ENCODE data around the gene SLC66A1.

The SLC66A1 gene

GRCh38 chr1:19342062-19342750, 30.1 kb downstream of the SLC66A1 start:
- DNase-seq (ENCODE audit: low read depth in 1 of 2, low spot score in 1 of 2), result no peak

DNA sequence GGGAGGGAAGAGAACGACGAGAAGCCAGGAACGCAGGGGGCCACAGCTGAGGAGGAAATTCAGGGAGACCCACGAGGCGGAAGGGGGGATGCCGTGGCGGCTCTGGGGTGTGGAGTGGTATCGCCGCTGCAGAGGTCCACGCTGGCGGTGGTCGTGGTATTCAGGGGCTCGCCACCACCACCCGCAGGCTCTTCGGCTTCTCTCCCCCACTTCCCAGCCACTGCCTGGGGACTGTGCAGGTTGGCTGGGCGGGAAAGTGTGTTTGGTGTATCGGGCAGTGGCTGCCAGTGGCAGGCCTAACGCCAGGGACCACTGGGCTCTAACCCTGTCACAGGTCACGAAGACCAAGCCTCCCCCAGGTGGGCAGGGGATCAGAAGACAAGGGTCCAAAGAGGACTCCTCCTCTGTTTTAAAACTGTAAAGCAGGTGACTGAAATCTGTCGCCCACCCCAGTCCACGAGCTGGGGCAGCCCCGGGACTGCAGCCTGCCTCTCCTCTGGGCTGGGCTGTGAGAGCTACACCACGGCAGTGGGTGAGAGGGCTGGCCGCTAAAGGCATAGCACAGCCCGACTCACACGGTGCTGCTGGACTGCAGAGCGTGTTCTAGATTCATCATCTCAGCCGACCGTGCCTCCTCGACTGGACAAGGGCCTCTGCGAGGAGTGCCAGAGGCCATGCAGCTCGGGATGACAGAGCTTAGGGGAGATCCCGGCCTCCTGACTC, 30.9 kb downstream of the SLC66A1 start:
- DNase-seq (ENCODE audit: low read depth in 1 of 2, low spot score in 1 of 2), result no peak

GRCh38 chr1:19343617-19344350, 31.7 kb downstream of the SLC66A1 start:
- DNase-seq (ENCODE audit: low read depth in 1 of 2, low spot score in 1 of 2), result no peak

DNA sequence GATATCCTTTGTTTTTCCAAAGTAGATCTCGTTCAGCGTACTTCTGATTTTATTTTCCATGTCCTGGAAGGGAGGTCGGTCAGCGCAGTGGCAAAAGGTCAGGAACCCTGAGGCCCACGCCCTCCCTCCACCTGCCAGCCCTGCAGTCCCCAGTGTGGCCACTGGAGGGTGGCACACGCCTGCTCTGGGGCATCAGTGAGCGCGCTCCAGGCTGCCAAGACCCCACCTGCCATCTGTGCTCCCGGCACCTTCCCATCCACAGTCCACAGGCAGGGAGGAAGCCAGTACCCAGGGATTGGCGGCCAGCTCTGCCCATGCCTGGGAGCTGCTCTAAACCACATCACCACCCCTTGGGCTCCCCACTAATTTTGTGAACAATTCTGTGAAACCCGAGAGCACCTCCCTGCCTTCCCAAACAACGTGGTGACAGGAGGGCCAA, 32.3 kb downstream of the SLC66A1 start:
- peak in 1 of 2 donors; percentile 32 for DNase-seq (ENCODE audit: low read depth in 1 of 2, low spot score in 1 of 2)

GRCh38 chr1:19344831-19345230, 32.7 kb downstream of the SLC66A1 start:
- DNase-seq (ENCODE audit: low read depth in 1 of 2, low spot score in 1 of 2), result no peak

GRCh38 chr1:19345391-19345790, 33.3 kb downstream of the SLC66A1 start:
- DNase-seq (ENCODE audit: low read depth in 1 of 2, low spot score in 1 of 2), result no peak

DNA sequence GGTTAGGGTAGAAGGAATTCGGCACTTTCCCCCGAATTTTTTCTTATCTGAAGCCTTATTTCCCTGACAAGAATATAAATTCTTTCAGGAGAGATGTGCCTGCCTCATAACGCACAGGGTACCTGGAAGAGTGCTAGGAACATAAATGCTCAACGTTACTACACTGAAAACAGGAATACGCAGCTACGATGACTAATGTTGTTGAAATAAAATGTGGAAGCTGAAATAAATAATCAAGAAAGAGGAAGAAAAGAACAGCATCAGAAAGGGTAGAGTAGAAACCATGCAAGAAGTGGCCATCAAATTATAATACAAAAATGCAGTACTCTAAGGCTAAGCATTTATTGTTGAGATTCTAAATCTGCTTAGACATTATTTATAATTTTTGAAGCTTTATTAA, 33.9 kb downstream of the SLC66A1 start:
- DNase-seq (ENCODE audit: low read depth in 1 of 2, low spot score in 1 of 2), result no peak

DNA sequence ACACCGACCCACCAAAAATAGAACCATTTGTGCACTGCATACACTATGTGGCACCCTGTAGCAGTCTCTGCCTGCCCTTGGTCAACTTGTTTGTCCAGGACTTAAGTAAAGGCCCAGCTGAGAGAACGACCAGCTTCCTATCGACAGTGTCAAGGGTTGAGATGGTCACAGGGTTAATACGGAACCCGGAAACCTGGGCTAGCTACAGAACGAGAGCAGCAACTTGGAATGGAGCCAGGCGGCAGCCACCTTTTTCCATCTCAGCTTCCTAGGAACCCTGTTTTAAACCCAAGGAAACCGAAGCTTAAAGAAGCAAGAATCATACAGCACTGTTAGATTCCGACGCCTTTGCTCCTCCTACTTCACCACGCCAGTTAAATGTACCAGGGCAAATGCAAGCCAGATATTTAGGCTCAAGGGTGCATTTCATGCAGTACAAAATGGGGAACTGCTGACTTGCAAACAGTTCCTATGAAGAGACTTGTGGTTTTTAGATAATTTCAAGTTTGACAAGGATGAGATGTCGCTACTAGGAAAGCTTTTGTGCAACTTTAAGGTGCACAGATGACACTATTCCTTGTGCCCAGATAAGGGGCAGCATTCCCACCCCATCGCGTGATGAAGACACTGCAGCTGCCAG, 35.5 kb downstream of the SLC66A1 start:
- DNase-seq (ENCODE audit: low read depth in 1 of 2, low spot score in 1 of 2), result no peak

- DNase-seq (ENCODE audit: low read depth in 1 of 2, low spot score in 1 of 2), result no peak
Observed at GRCh38 chr1:19348441-19349198, 36.5 kb downstream of the SLC66A1 start.

GRCh38 chr1:19349999-19350398, 37.9 kb downstream of the SLC66A1 start:
- no peak for DNase-seq (ENCODE audit: low read depth in 1 of 2, low spot score in 1 of 2)

GRCh38 chr1:19350566-19350965, 38.4 kb downstream of the SLC66A1 start:
- no peak for DNase-seq (ENCODE audit: low read depth in 1 of 2, low spot score in 1 of 2)

DNA sequence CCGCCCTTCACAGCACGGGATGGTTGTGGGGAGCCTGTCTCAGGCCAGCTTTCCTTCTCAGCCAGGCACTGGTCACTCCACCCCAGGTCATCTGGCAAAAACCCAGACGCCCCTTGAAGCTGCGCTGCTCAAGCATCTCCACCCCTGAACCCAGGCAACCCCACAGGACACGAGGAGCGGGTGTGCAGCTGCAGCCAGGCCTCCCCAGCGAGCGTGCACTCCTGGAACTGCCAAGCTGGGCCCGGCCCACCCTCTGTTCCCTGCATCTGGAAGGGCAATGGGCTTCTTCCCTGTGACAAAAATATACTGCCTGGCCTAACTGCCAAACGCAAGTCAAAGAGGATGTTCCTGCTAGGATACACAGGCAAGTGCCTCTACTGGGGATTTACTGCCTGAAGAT, 39.7 kb downstream of the SLC66A1 start:
- no peak for DNase-seq (ENCODE audit: low read depth in 1 of 2, low spot score in 1 of 2)

DNA sequence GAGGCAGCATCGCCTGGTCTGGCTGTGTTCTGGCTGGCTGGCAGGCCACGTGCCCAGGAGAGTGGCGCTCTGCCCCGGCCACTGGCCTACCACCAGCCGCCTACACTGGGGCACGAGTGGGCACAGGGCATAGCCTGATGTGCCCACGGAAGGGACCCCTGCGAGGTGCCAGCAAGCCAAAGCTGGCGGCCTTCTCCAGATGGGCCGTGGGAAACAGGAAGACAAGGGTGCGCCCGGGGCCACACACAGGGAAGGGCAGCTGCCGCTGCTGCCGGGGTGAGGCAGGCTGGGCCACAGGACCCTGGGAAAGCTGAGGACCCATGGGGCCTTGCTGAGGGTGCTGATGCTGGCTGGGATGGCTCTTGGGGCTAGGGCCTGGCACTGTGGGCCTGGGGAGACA, 40.7 kb downstream of the SLC66A1 start:
- DNase-seq (ENCODE audit: low read depth in 1 of 2, low spot score in 1 of 2), result no peak

- DNase-seq (ENCODE audit: low read depth in 1 of 2, low spot score in 1 of 2), result no peak
Observed at GRCh38 chr1:19353596-19353995, 41.5 kb downstream of the SLC66A1 start.

GRCh38 chr1:19354531-19354981, 42.4 kb downstream of the SLC66A1 start:
- DNase-seq (ENCODE audit: low read depth in 1 of 2, low spot score in 1 of 2), result no peak

GRCh38 chr1:19356266-19356665, 44.1 kb downstream of the SLC66A1 start:
- no peak for DNase-seq (ENCODE audit: low read depth in 1 of 2, low spot score in 1 of 2)

GRCh38 chr1:19357299-19357986, 45.3 kb downstream of the SLC66A1 start:
- DNase-seq (ENCODE audit: low read depth in 1 of 2, low spot score in 1 of 2), result no peak

DNA sequence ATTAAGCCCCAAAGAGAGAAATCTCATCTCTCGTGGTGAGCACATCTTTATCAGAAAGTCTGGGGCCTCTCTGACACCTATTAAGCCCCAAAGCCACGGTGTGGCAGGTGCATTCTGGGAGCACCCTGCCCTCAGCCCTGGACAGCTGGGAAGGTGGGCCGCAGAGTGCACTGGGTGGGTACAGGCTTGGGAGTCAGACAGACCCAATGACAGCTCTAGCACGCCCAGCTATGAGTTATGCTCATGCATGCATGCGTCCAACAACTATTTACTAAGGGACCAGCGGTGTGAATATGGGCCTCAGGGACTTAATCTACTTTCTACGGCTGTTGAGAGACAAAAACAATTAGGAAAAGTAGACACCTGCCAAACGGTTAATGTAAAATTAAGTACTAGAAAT, 46.6 kb downstream of the SLC66A1 start:
- no peak for DNase-seq (ENCODE audit: low read depth in 1 of 2, low spot score in 1 of 2)

DNA sequence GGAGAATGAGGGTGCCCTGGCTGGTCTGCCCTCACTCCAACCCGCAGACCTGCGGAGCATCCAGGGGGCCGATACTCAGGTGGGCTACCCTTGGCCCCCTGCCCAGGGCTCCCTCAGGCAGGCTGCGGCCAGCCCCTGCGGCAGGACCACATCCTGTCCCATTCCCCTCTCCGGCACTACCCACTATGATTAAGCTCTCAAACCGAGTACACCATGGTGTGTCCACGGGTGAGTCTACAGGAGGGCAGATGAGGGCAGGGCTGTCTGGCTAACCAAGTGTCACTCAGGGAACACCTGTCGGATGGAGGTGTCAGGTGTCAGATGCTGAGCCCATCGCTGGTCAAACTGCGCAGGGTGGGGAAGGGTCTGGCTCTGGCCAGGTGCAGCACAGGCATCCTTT, 47.2 kb downstream of the SLC66A1 start:
- DNase-seq (ENCODE audit: low read depth in 1 of 2, low spot score in 1 of 2), result no peak

DNA sequence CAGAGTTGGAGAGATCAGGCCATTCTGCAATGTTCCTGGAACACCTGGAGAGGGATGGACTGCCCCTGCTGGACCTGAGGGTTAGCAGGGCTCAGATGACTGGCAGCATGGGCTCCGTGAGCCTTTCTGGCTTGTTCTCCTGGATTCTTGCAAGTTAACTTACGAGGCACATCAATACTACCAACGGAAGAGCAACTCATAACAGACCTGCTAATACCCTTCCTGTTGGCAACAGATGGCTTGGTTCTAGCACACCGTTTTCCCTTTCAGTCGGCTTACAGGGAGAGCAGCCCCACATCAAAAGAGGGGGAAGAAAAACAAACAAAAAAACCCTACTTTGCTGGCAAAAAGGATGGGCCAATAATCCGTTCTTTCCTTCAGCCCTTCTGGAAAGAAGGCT, 47.9 kb downstream of the SLC66A1 start:
- no peak for DNase-seq (ENCODE audit: low read depth in 1 of 2, low spot score in 1 of 2)

All from stimulated activated CD4-positive, alpha-beta T cell treated with anti-CD3 and anti-CD28 coated beads, Interleukin-15, amount 100 ng/mL, for 1 hour (primary cell).